SK-N-SH (cell line): Measurements from ENCODE around the gene TTC14. TPM values are rescaled to one million over a fixed set of nuclear protein-coding genes. Genes with fewer than 3 reads are reported as not detected.

Experiments used
- CTCF ChIA-PET: fragments of 300-600, 350-600 bp; formaldehyde crosslinking; extraction: SDS; loops from one replicate; lab custom pipeline; 2021; lab: Yijun Ruan, JAX
- POLR2A ChIA-PET: fragments of 350-600 bp; sonication (Branson Sonifier 250); formaldehyde crosslinking; extraction: SDS; loops from one replicate; lab custom pipeline; 2020; ENCODE audit warnings: antibody characterized with exemption, inconsistent platforms; lab: Yijun Ruan, JAX
- DNase-seq: peaks from one replicate; pipeline ENCODE4 v3.0.0; 2012
- H2AFZ ChIP-seq: fragments of 200-600 bp; sonication (generic); 2 replicates; pipeline ENCODE4 v1.8.1; 2016; ENCODE audit warnings: antibody characterized with exemption, mild to moderate bottlenecking, low read depth
- H3F3A ChIP-seq: fragments of 200-600 bp; sonication (generic); replicated peaks from 2 replicates; pipeline ENCODE3; 2016; ENCODE audit warnings: antibody characterized with exemption, mild to moderate bottlenecking; ENCODE audit not compliant: insufficient read depth
- H3K27ac ChIP-seq, 2 experiments: fragments of 200-500 bp in 1 of 2; fragments of 200-600 bp in 1 of 2; sonication (Bioruptor generic) in 1 of 2; sonication (generic), shearing (Covaris generic) in 1 of 2; 2 replicates each; pipeline versions ENCODE4 v1.5.1 to v1.6.1; 2014 to 2016; ENCODE audit warnings: low read depth in 2 of 2, inconsistent platforms in 1 of 2, low read length in 1 of 2, mild to moderate bottlenecking in 1 of 2, mixed read lengths in 1 of 2
- H3K27me3 ChIP-seq: fragments of 200-600 bp; sonication (generic), shearing (Covaris generic); 2 replicates; pipeline ENCODE4 v1.6.1; 2016; ENCODE audit warnings: mixed run types; ENCODE audit not compliant: insufficient read depth
- H3K36me3 ChIP-seq, 2 experiments: fragments of 200-500 bp in 1 of 2; fragments of 200-600 bp in 1 of 2; sonication (Bioruptor generic) in 1 of 2; sonication (generic) in 1 of 2; replicated peaks in 1 of 2; 2 replicates each; pipeline versions ENCODE3 to v1.5.1; 2014 to 2016; ENCODE audit warnings: low read length in 1 of 2, mild to moderate bottlenecking in 1 of 2; ENCODE audit not compliant: insufficient read depth in 2 of 2, control insufficient read depth in 1 of 2
- H3K4me1 ChIP-seq, 2 experiments: fragments of 200-500 bp in 1 of 2; fragments of 200-600 bp in 1 of 2; sonication (Bioruptor generic) in 1 of 2; sonication (generic), shearing (Covaris generic) in 1 of 2; 2 replicates each; pipeline versions ENCODE4 v1.5.1 to v1.6.1; 2014 to 2016; ENCODE audit warnings: low read depth in 1 of 2, low read length in 1 of 2, mixed run types in 1 of 2; ENCODE audit not compliant: insufficient read depth in 2 of 2, control insufficient read depth in 1 of 2
- H3K4me2 ChIP-seq: fragments of 200-600 bp; sonication (generic), shearing (Covaris generic); 2 replicates; pipeline ENCODE4 v1.6.1; 2017; ENCODE audit warnings: mixed run types
- H3K4me3 ChIP-seq, 2 experiments: fragments of 200-500 bp in 1 of 2; fragments of 200-600 bp in 1 of 2; sonication (Bioruptor generic) in 1 of 2; sonication (generic), shearing (Covaris generic) in 1 of 2; 2 replicates each; pipeline versions ENCODE4 v1.5.1 to v1.8.1; 2014 to 2016; ENCODE audit warnings: low read depth in 2 of 2, inconsistent platforms in 1 of 2, low read length in 1 of 2, mild to moderate bottlenecking in 1 of 2, mixed read lengths in 1 of 2, moderate library complexity in 1 of 2
- H3K79me2 ChIP-seq: fragments of 200-600 bp; sonication (generic); 2 replicates; pipeline ENCODE4 v1.8.1; 2017; ENCODE audit warnings: mild to moderate bottlenecking; ENCODE audit not compliant: insufficient read depth
- H3K9ac ChIP-seq: fragments of 200-600 bp; sonication (generic); 2 replicates; pipeline ENCODE4 v1.6.1; 2017; ENCODE audit warnings: mixed run types
- H3K9me2 ChIP-seq: fragments of 200-600 bp; sonication (generic); 2 replicates; pipeline ENCODE4 v1.6.1; 2017; ENCODE audit warnings: mixed run types
- H3K9me3 ChIP-seq: fragments of 200-600 bp; sonication (generic); 2 replicates; pipeline ENCODE4 v1.6.1; 2017; ENCODE audit warnings: mixed run types, mild to moderate bottlenecking, moderate library complexity
- H4K20me1 ChIP-seq: fragments of 200-600 bp; sonication (generic); 2 replicates; pipeline ENCODE4 v1.6.1; 2017; ENCODE audit warnings: mild to moderate bottlenecking, mixed run types; ENCODE audit not compliant: insufficient read depth
- CTCF ChIP-seq: fragments of 200-600 bp; sonication (generic); IDR thresholded peaks from 2 replicates; pipeline ENCODE4 v1.6.1; 2017; ENCODE audit warnings: antibody characterized with exemption, mild to moderate bottlenecking, moderate library complexity
- EZH2phosphoT487 ChIP-seq: fragments of 200-600 bp; sonication (generic); IDR thresholded peaks from 2 replicates; pipeline ENCODE4 v1.6.1; 2017; ENCODE audit warnings: low read depth, mixed run types, mild to moderate bottlenecking, antibody characterized with exemption, moderate library complexity, borderline replicate concordance
- FOXM1 ChIP-seq: IDR thresholded peaks from 2 replicates; pipeline ENCODE4 v1.4.0; 2012; ENCODE audit warnings: low read depth, mild to moderate bottlenecking
- GABPA ChIP-seq: IDR thresholded peaks from 2 replicates; pipeline ENCODE4 v1.4.0; 2012; ENCODE audit warnings: low read depth, mild to moderate bottlenecking
- GATA2 ChIP-seq: sonication (generic); formaldehyde crosslinking; IDR thresholded peaks from 2 replicates; pipeline ENCODE4 v1.5.0; 2020; ENCODE audit warnings: mild to moderate bottlenecking, missing genetic modification reagents
- MEF2A ChIP-seq: IDR thresholded peaks from 2 replicates; pipeline ENCODE4 v1.4.0; 2012; ENCODE audit warnings: low read depth, borderline replicate concordance
- MXI1 ChIP-seq: IDR thresholded peaks from 2 replicates; pipeline ENCODE4 v1.6.1; 2012; ENCODE audit warnings: mild to moderate bottlenecking, low read depth, low read length, improper control_type of control experiment
- NFIC ChIP-seq: IDR thresholded peaks from 2 replicates; pipeline ENCODE4 v1.4.0; 2012; ENCODE audit warnings: borderline replicate concordance
- NRF1 ChIP-seq: IDR thresholded peaks from 2 replicates; pipeline ENCODE4 v1.6.1; 2012; ENCODE audit warnings: low read depth, mild to moderate bottlenecking, low read length
- POLR2AphosphoS5 ChIP-seq: IDR thresholded peaks from 2 replicates; pipeline ENCODE4 v1.6.1; 2012; ENCODE audit warnings: low read depth, low read length
- RXRA ChIP-seq: IDR thresholded peaks from 2 replicates; pipeline ENCODE4 v1.4.0; 2012; ENCODE audit warnings: low read depth, mild to moderate bottlenecking, borderline replicate concordance
- SIN3A ChIP-seq: IDR thresholded peaks from 2 replicates; pipeline ENCODE4 v1.6.1; 2012; ENCODE audit warnings: low read depth, mild to moderate bottlenecking, low read length, moderate library complexity, borderline replicate concordance
- TCF12 ChIP-seq: IDR thresholded peaks from 2 replicates; pipeline ENCODE4 v1.4.0; 2012
- TEAD4 ChIP-seq: IDR thresholded peaks from 2 replicates; pipeline ENCODE4 v1.4.0; 2012; ENCODE audit warnings: mild to moderate bottlenecking, borderline replicate concordance; ENCODE audit not compliant: insufficient read depth
- USF1 ChIP-seq: IDR thresholded peaks from 2 replicates; pipeline ENCODE4 v1.4.0; 2012; ENCODE audit warnings: low read depth, borderline replicate concordance
- USF2 ChIP-seq: fragments of 150-350 bp; IDR thresholded peaks from 2 replicates; pipeline ENCODE4 v1.6.1; 2017; ENCODE audit warnings: antibody characterized with exemption, low read length, low read depth, borderline replicate concordance
- polyA plus RNA-seq, 3 experiments: library from polyadenylated mRNA; depleted of rRNA; stranded (reverse); fragments of >200 nt; gene quantifications; 2 replicates each; pipeline ENCODE4 v1.2.3, GENCODE V29; 2012

Gene TTC14
- polyA plus RNA-seq, 1 of the 3 experiments (the other 2 are of a cell fraction), result 20.6 TPM

- H3K27me3 ChIP-seq, result no peaks in the 10 kb centered on the region
- no peak overlapping the region for H3K4me3 ChIP-seq
- H3K9ac ChIP-seq, result no peak overlapping the region
- H3K79me2 ChIP-seq, result no peaks in the 10 kb centered on the region
- DNase-seq, result no peak
- TF ChIP-seq NFIC (no peak), EZH2phosphoT487 (no peak), FOXM1 (no peak), SIN3A (no peak), MEF2A (no peak), CTCF (no peak), GABPA (no peak), TCF12 (no peak), MXI1 (no peak), NRF1 (no peak), POLR2AphosphoS5 (no peak), USF2 (no peak), RXRA (no peak), GATA2 (CRISPR knock-in tag) (no peak), TEAD4 (no peak), USF1 (no peak)
- H2AFZ ChIP-seq, result no peak overlapping the region
- no peaks in the 10 kb centered on the region for H3F3A ChIP-seq
- no peaks in the 10 kb centered on the region for H4K20me1 ChIP-seq
- no peak overlapping the region for H3K4me2 ChIP-seq
- CTCF ChIA-PET, result interaction anchor here (0.7 kb wide), 1 partner anchor 16 kb away, joined by 4 read pairs; no protein-coding TSS in a partner anchor
- no peaks in the 10 kb centered on the region for H3K4me1 ChIP-seq
- no peak overlapping the region for H3K27ac ChIP-seq
- no peaks in the 10 kb centered on the region for H3K9me2 ChIP-seq
- no peaks in the 10 kb centered on the region for H3K9me3 ChIP-seq
- no peaks in the 10 kb centered on the region for H3K36me3 ChIP-seq
- POLR2A ChIA-PET, result no interaction called here
These were observed 39.0 kb downstream of the TTC14 start for GRCh38 chr3:180640987-180641386.
